HG03469 (cell line): ENCODE measurements around the gene CCL2.
"Not testable (repeated sequence)": the region's sequence is repeated elsewhere in the genome, so short reads cannot be mapped to it uniquely, and the experiment has no call there.

Source experiments
- ATAC-seq: cut with Tn5 transposase; IDR thresholded peaks from one replicate; pipeline ENCODE4 v1.9.1; 2021; ENCODE audit warnings: mild to moderate bottlenecking, moderate library complexity, moderate number of reproducible peaks; ENCODE audit not compliant: unreplicated experiment

The CCL2 gene

DNA sequence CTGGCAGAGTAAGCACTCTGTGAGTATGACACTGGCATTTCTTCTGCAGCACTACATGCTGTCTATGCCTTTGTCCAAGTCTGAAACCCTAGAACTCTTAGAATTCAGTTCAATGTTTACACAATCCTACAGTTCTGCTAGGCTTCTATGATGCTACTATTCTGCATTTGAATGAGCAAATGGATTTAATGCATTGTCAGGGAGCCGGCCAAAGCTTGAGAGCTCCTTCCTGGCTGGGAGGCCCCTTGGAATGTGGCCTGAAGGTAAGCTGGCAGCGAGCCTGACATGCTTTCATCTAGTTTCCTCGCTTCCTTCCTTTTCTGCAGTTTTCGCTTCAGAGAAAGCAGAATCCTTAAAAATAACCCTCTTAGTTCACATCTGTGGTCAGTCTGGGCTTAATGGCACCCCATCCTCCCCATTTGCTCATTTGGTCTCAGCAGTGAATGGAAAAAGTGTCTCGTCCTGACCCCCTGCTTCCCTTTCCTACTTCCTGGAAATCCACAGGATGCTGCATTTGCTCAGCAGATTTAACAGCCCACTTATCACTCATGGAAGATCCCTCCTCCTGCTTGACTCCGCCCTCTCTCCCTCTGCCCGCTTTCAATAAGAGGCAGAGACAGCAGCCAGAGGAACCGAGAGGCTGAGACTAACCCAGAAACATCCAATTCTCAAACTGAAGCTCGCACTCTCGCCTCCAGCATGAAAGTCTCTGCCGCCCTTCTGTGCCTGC, at the start of gene CCL2:
Gene CCL2, plus strand, starts transcription at position 635 of the 730 bp plus-strand sequence. Its CDS starts 65 bp downstream, at position 700.
- no peak for ATAC-seq

DNA sequence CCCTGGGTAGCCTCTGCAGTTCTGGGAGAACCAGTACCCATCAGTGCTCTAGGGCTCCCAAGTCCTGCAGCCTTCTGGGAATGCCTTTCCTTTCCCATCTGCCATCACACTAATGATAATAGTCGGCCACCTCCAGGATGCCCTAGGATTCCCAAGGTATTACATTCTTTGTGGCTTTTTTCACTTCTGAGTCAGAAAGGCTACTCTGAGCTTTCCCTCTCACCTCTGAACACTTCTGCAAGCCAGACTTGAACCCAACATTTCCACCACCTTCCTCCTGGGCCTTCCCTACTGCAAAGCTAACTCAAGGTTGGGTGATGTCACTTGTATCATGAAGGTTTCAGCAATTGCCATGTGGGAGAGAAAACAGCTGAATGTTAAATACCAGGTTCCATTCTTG, 49.7 kb upstream of the CCL2 start:
- no peak for ATAC-seq

GRCh38 chr17:34206569-34206968, 48.5 kb upstream of the CCL2 start:
- no peak for ATAC-seq

GRCh38 chr17:34207572-34207971, 47.5 kb upstream of the CCL2 start:
- no peak for ATAC-seq

GRCh38 chr17:34218748-34219147, 36.3 kb upstream of the CCL2 start:
- ATAC-seq = no peak

DNA sequence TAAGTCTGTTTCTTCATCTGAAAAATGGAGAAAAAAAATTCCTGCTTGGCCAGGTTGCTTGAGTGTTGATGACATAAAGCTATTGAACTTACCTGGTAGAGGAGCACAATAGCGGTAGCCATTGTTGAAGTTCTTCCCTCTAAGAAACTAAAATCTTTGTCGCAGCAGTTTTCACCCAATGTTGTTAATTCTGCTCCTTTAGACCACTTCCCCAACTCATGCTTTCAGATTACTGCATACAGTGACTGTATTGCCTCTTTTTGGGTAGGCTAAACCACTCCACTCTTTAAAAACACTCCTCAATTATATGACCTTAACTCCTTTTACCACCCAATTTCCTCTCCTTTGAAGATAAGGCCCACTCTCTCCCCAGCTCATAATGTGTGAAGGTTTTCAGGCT, 35.7 kb upstream of the CCL2 start:
- ATAC-seq = no peak

DNA sequence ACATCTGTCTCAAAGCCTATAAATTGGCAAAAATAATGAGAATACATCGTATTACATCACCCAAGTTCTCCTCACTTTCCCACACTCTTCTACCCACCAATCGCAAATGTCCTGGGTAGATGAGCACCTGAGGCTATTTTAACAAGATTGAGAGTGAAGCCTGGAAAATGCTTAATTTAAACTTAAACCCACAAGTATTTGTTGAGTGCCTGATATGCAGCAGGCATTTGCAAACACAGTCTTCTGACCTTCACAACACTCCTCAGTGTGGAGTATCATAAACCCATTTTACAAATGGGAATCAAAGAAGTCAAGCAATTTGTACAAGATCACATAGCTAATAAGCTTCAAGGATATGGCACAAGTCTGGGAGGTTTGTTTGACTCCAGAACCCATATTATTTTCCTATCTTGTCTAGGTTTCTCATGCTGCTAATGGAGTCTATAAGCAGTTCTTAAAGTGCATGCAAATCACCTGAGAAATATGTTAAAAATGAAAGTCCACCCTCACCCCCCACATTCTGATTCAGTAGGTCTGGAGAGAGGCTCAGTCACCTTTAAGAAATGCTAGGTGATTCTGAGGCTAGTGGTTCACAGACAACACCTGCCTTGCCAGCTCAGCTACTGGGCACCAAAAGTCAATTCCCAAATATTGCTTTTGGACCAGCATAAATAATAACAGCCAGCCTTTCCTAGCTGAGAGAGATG, 34.9 kb upstream of the CCL2 start:
- no peak for ATAC-seq

- ATAC-seq = no peak
Observed at GRCh38 chr17:34220752-34221395, 34.2 kb upstream of the CCL2 start.

GRCh38 chr17:34221411-34221810, 33.7 kb upstream of the CCL2 start:
- ATAC-seq = no peak

GRCh38 chr17:34222722-34223497, 32.2 kb upstream of the CCL2 start:
- no peak for ATAC-seq

- ATAC-seq = no peak
Observed at GRCh38 chr17:34225046-34225445, 30.0 kb upstream of the CCL2 start.

GRCh38 chr17:34226011-34226743, 28.9 kb upstream of the CCL2 start:
- ATAC-seq = no peak

DNA sequence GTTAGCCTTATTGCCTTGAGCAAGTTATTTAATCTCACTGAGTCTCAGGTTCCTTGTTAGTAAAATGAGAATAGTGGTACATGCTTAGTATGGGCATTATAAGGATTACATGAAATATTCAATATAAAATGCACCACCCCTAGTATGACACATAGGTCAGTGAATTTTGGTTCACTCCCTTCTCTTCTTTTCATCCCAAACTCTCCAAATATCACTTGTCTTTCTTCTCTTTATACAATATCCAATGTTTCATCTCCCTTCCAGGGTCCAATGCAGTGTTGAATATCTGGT, 28.4 kb upstream of the CCL2 start:
- ATAC-seq = no peak

DNA sequence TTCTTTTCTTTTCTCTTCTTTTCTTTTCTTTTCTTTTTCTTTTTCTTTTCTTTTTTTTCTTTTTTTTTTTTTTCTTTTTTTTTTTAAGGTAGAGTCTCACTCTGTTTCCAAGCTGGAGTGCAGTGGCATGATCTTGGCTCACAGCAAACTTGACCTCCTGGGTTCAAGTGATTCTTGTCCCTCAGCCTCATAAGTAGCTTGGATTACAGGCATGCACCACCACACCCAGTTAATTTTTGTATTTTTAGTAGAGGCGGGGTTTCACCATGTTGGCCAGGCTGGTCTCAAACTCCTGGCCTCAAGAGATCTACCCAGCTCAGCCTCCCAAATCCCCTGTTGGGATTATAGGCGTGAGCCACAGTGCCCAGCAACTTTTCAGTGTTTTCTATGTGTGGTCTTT, 27.8 kb upstream of the CCL2 start:
- not testable (repeated sequence) for ATAC-seq

GRCh38 chr17:34227707-34228106, 27.4 kb upstream of the CCL2 start:
- no peak for ATAC-seq

DNA sequence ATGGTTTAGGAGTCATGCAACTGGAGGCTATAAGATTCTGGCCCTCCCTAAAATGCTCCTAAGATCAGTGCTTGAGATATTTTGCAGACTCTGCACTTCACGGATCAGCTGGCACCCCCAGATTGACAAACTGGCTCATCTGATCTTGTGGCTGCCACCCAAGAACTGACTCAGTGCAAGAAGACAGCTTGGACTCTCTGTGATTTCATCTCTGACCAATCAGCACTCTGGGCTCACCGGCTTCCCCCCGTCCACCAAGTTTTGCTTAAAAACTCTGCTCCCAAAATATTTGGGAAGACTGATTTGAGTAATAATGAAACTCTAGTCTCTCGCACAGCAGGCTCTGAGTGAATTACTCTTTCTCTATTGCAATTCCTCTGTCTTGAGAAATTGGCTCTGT, 26.3 kb upstream of the CCL2 start:
- no peak for ATAC-seq

- no peak for ATAC-seq
Observed at GRCh38 chr17:34230342-34230741, 24.7 kb upstream of the CCL2 start.

GRCh38 chr17:34234616-34235015, 20.5 kb upstream of the CCL2 start:
- no peak for ATAC-seq

GRCh38 chr17:34235389-34236028, 19.6 kb upstream of the CCL2 start:
- no peak for ATAC-seq

DNA sequence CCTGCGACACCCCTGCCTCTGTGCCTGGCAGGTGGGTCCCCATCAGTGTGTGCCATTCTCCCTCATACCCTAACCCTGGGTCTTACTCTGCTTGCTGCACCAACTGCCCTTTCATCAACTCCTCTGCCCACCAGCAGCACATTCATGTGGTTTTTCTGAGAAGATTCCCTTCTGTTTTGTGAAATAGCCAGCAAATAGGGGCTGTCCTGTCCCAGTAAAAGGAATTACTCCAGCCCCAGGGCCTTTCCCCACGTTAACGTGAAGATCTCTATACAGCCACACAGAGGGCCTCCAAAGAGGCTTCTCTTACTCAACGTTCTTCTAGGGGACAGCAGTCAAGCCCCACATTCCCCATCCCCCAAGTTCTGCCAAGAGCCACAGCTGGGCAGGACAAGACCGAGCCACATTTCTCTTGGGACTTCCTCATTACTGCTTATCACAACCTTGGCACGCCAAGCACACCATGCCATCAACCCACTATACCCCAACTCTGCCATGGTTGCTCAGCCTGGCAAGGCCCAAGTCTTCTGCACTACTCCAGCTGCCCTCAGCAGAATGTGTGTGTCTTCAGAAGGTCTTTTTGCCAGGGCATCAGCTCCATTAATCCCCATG, 18.7 kb upstream of the CCL2 start:
- ATAC-seq = no peak
